Ectodermal cell (in vitro differentiated cells): ENCODE results near the gene SHISA7.
"Not testable (repeated sequence)": the region's sequence is repeated elsewhere in the genome, so short reads cannot be mapped to it uniquely, and the experiment has no call there.

Source experiments
- H3K27ac ChIP-seq: 2 replicates; pipeline ENCODE4 v1.7.0; 2013; ENCODE audit warnings: mild to moderate bottlenecking, low read depth, low read length; ENCODE audit not compliant: insufficient read depth, poor library complexity, severe bottlenecking
- H3K27me3 ChIP-seq: 2 replicates; pipeline ENCODE4 v1.7.0; 2013; ENCODE audit warnings: mild to moderate bottlenecking, low read length; ENCODE audit not compliant: insufficient read depth, control insufficient read depth, poor library complexity, severe bottlenecking
- H3K36me3 ChIP-seq: one replicate; pipeline ENCODE4 v1.7.0; 2013; ENCODE audit warnings: low read length; ENCODE audit not compliant: control insufficient read depth, insufficient read depth
- H3K4me1 ChIP-seq: one replicate; pipeline ENCODE4 v1.7.0; 2013; ENCODE audit warnings: low read length; ENCODE audit not compliant: control insufficient read depth, insufficient read depth
- H3K4me3 ChIP-seq: 2 replicates; pipeline ENCODE4 v1.7.0; 2013; ENCODE audit warnings: low read depth, low read length, control low read depth; ENCODE audit not compliant: insufficient read depth
- H3K9me3 ChIP-seq: 2 replicates; pipeline ENCODE4 v1.7.0; 2013; ENCODE audit warnings: mild to moderate bottlenecking, low read length, moderate library complexity; ENCODE audit not compliant: control insufficient read depth
- WGBS, 2 experiments: methylation state at CpG; one replicate each; pipeline ENCODE4 v1.1.7; 2013; ENCODE audit warnings: missing lambda C conversion rate in 2 of 2; 5-methylcytosine and 5-hydroxymethylcytosine counted together

SHISA7 gene

DNA sequence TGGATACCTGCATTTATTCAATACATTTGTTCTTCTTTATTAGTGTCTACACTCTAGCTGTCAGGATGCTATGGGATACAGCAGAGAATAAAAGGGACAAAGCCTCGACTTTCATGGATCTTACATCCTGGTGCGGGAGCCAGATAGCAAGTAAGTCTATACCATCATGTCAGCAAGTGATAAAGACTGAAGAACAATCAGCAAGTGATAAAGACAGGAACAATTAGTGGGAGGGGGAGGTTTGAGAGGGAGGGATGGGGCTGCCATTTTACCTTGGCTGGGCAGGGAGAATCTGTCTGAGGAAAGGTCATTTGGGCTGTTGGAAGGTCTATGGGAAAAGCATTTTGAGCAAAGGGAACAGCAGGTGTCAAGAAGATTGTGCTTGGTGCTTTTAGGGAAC lies 32.9 kb downstream of the SHISA7 start:
- no peaks in the 10 kb centered on the region for H3K9me3 ChIP-seq
- H3K27me3 ChIP-seq = no peaks in the 10 kb centered on the region
- peaks cover 18% of the 10 kb centered on the region for H3K4me1 ChIP-seq
- 95 to 98% methylated on average over 2 of the region's 2 CpGs for WGBS, 2 experiments
- H3K27ac ChIP-seq = no peak overlapping the region
- peaks cover 13% of the 10 kb centered on the region for H3K36me3 ChIP-seq
- H3K4me3 ChIP-seq = no peak overlapping the region

DNA sequence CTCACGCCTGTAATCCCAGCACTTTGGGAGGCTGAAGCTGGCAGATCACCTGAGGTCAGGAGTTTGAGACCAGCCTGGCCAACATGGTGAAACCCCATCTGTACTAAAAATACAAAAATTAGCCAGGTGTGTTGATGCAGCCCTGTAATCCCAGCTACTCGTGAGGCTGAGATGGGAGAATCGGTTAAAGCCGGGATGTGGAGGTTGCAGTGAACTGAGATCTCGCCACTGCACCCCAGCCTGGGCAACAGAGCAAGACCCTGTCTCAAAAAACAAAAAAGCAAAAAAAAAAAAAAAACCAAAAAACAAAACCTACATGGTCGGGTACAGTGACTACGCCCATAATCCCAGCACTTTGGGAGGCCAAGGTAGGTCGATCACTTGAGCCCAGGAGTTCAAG lies 33.9 kb downstream of the SHISA7 start:
- peaks cover 18% of the 10 kb centered on the region for H3K4me1 ChIP-seq
- 95% methylated on average over 8 of the region's 8 CpGs for WGBS, 2 experiments
- H3K4me3 ChIP-seq, H3K9me3 ChIP-seq, H3K27me3 ChIP-seq, H3K27ac ChIP-seq: not testable (repeated sequence)
- peaks cover 13% of the 10 kb centered on the region for H3K36me3 ChIP-seq

GRCh38 chr19:55408533-55408872 lies 34.6 kb downstream of the SHISA7 start:
- peaks cover 18% of the 10 kb centered on the region for H3K4me1 ChIP-seq
- H3K4me3 ChIP-seq = peak overlapping the region; percentile 18
- WGBS, 2 experiments = 78 to 80% methylated on average over 9 of the region's 9 CpGs
- no peaks in the 10 kb centered on the region for H3K27me3 ChIP-seq
- no peaks in the 10 kb centered on the region for H3K9me3 ChIP-seq
- H3K36me3 ChIP-seq = peaks cover 17% of the 10 kb centered on the region
- H3K27ac ChIP-seq = peak overlapping the region; percentile 77

- H3K27me3 ChIP-seq = no peaks in the 10 kb centered on the region
- peak overlapping the region; percentile 96 for H3K4me3 ChIP-seq
- WGBS, 2 experiments = 1% methylated on average over 72 of the region's 72 CpGs
Observed at GRCh38 chr19:55407800-55408532, 35.1 kb downstream of the SHISA7 start.

DNA sequence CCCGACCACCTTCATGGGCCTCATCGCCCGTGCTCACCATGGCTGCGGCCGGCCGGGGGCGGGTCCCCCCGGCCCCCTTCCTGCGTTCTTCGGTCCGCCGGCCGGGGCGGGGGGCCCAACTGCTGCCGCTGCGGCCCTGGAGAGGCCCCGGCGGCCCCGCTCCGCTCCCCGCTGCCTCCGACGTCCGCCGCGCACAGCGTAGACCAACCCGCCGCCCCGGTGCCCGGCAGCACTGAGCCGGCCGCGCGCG lies 35.6 kb downstream of the SHISA7 start, which contains the start of gene UBE2S:
Gene UBE2S, minus strand, starts transcription at position 239 of the 250 bp plus-strand sequence. Its CDS starts 199 bp downstream, at position 40.
- Histone ChIP-seq H3K36me3 (peaks cover 25% of the 10 kb centered on the region), H3K27ac (peak within 1 kb of the TSS; percentile 98), H3K4me1 (peaks cover 18% of the 10 kb centered on the region), H3K4me3 (peak within 1 kb of the TSS; percentile 96)
- H3K27me3 ChIP-seq, H3K9me3 ChIP-seq: not testable (repeated sequence)
- WGBS, 2 experiments = 0% methylated on average over 36 of the region's 36 CpGs

More at GRCh38 chr19:55407800-55408532, 35.1 kb downstream of the SHISA7 start:
- Histone ChIP-seq H3K36me3 (peaks cover 20% of the 10 kb centered on the region), H3K9me3 (no peaks in the 10 kb centered on the region), H3K27ac (peak overlapping the region; percentile 98), H3K4me1 (peaks cover 18% of the 10 kb centered on the region)

DNA sequence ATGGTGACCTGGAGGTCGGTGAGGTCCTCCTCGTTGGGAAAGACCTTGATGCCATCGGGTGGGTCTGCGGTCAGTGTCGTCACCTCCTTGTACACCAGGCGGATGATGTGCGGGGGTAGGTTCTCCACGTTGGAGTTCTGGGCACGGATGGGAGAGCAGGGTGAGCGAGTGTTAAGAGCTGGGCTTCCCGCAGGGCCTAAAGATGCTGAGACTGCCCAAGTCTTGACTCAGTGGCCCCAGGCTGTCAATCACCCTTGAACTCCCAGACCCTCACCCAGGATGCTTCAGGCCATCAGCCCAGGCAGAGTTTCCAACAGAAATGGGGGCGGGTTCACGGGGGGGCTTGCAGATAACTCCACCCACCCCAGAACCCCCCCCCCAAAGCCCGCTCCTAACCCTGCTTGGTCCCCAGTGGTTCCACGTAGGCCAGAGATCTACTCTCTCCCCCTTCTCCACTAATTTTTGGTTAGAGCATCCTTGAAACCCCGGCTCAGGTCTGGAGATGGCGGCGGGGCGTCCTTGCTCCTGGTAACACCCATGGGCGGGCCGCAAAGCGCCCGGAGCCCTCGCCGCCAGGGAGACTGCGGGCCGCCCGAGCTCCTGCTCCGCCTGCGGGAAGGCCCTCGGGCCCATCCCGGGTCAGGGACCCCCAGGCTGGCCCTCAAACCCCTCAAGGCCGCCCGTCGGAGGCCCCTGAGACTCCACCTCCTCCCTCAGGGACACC lies 36.1 kb downstream of the SHISA7 start:
- no peaks in the 10 kb centered on the region for H3K27me3 ChIP-seq

GRCh38 chr19:55406091-55406825 lies 36.8 kb downstream of the SHISA7 start:
- H3K9me3 ChIP-seq = no peaks in the 10 kb centered on the region
- H3K4me3 ChIP-seq = peak overlapping the region; percentile 96
- H3K27ac ChIP-seq = no peak overlapping the region
- H3K27me3 ChIP-seq = no peaks in the 10 kb centered on the region
- 84 to 85% methylated on average over 14 of the region's 14 CpGs for WGBS, 2 experiments
- H3K4me1 ChIP-seq = peaks cover 18% of the 10 kb centered on the region
- peaks cover 34% of the 10 kb centered on the region for H3K36me3 ChIP-seq

More for the DNA sequence above, 36.1 kb downstream of the SHISA7 start:
- Histone ChIP-seq H3K36me3 (peaks cover 29% of the 10 kb centered on the region), H3K27ac (peak overlapping the region; percentile 98), H3K9me3 (no peaks in the 10 kb centered on the region), H3K4me3 (peak overlapping the region; percentile 96), H3K4me1 (peaks cover 18% of the 10 kb centered on the region)
- 12 to 13% methylated on average over 35 of the region's 35 CpGs for WGBS, 2 experiments

GRCh38 chr19:55405638-55406037 lies 37.5 kb downstream of the SHISA7 start:
- Histone ChIP-seq H3K9me3 (no peaks in the 10 kb centered on the region), H3K27me3 (no peaks in the 10 kb centered on the region), H3K4me3 (peak overlapping the region; percentile 96), H3K4me1 (peaks cover 18% of the 10 kb centered on the region), H3K27ac (no peak overlapping the region), H3K36me3 (peaks cover 34% of the 10 kb centered on the region)
- WGBS, 2 experiments = 90 to 92% methylated on average over 5 of the region's 5 CpGs

GRCh38 chr19:55402509-55402908 lies 40.6 kb downstream of the SHISA7 start:
- H3K9me3 ChIP-seq = no peaks in the 10 kb centered on the region
- H3K4me3 ChIP-seq = no peak overlapping the region
- H3K36me3 ChIP-seq = peaks cover 37% of the 10 kb centered on the region
- H3K27me3 ChIP-seq = no peaks in the 10 kb centered on the region
- H3K27ac ChIP-seq = no peak overlapping the region
- WGBS, 2 experiments = 97 to 100% methylated on average over 1 to 2 of the region's 2 CpGs
- H3K4me1 ChIP-seq = peaks cover 22% of the 10 kb centered on the region

DNA sequence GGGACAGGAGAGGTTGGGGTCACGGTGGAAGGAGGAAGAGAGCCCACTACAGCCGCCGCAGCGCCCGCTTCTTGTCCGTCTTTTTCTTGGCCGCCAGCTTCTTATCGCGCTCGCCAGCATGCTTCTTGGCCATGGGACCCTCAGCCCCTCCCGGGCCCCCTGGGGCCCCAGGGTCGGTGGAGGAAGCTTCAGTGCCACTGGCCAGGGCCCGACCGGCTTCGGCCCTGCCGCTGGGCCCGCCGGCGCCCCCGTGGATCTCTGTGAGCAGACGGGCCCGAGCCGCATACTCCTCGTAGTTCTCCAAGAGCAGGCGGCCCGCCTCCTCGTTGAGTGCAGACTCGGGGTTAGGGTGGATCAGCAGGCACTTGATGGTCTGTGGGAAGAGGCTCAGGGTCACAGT lies 41.7 kb downstream of the SHISA7 start:
- H3K27ac ChIP-seq, H3K27me3 ChIP-seq, H3K4me3 ChIP-seq, H3K9me3 ChIP-seq: not testable (repeated sequence)
- Histone ChIP-seq H3K4me1 (peaks cover 16% of the 10 kb centered on the region), H3K36me3 (peaks cover 36% of the 10 kb centered on the region)
- 91 to 96% methylated on average over 16 to 21 of the region's 28 CpGs for WGBS, 2 experiments
